Neural progenitor cell (in vitro differentiated cells): Measurements from ENCODE around the gene C22orf42.
"Not testable (repeated sequence)": the region's sequence is repeated elsewhere in the genome, so short reads cannot be mapped to it uniquely, and the experiment has no call there.

Experiments used
- EZH2 ChIP-seq: fragments of 200-600 bp; sonication (generic); IDR thresholded peaks from 2 replicates; pipeline ENCODE4 v1.6.1; 2017; ENCODE audit warnings: antibody characterized with exemption, mild to moderate bottlenecking, moderate library complexity
- EZH2phosphoT487 ChIP-seq: fragments of 200-600 bp; sonication (generic); IDR thresholded peaks from 2 replicates; pipeline ENCODE4 v1.6.1; 2017; ENCODE audit warnings: antibody characterized with exemption
- TF ChIP-seq, protein P1 (sequence below): fragments of 200-600 bp; sonication (generic); IDR thresholded peaks from 2 replicates; pipeline ENCODE4 v1.5.1; 2017; ENCODE audit warnings: antibody characterized with exemption, mild to moderate bottlenecking

DNA sequence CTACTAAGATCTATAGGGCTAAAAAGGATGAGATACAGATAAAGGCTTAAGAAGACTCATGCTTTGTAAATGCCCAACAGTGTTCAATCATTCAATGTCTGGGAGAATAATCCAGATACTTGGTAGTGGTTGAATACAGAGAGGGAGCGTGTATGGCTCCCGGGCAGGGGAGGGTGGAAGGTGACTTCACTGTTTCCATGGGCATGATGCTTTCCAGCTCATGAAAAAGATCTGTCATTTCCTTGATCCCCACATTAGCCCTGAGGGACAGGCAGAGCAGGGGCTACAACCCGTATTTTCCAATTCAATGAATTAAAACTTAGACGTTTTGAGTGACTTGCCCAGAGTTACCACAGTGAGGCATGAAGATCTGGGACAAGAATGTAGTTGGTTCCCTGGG is 4.4 kb downstream of the C22orf42 start:
- TF ChIP-seq, protein P1, sequence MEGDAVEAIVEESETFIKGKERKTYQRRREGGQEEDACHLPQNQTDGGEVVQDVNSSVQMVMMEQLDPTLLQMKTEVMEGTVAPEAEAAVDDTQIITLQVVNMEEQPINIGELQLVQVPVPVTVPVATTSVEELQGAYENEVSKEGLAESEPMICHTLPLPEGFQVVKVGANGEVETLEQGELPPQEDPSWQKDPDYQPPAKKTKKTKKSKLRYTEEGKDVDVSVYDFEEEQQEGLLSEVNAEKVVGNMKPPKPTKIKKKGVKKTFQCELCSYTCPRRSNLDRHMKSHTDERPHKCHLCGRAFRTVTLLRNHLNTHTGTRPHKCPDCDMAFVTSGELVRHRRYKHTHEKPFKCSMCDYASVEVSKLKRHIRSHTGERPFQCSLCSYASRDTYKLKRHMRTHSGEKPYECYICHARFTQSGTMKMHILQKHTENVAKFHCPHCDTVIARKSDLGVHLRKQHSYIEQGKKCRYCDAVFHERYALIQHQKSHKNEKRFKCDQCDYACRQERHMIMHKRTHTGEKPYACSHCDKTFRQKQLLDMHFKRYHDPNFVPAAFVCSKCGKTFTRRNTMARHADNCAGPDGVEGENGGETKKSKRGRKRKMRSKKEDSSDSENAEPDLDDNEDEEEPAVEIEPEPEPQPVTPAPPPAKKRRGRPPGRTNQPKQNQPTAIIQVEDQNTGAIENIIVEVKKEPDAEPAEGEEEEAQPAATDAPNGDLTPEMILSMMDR: not testable (repeated sequence)
- TF ChIP-seq EZH2phosphoT487, EZH2: not testable (repeated sequence)
